PFSK-1 (cell line): ENCODE measurements around the gene SNX13.

ENCODE experiments used
- POLR2AphosphoS5 ChIP-seq: IDR thresholded peaks from 2 replicates; pipeline ENCODE4 v1.6.1; 2012; ENCODE audit warnings: low read depth, mild to moderate bottlenecking, control low read depth, low read length, moderate library complexity
- SIN3A ChIP-seq: IDR thresholded peaks from 2 replicates; pipeline ENCODE4 v1.6.1; 2012; ENCODE audit warnings: mild to moderate bottlenecking, low read length, moderate library complexity, borderline replicate concordance; ENCODE audit not compliant: insufficient read depth

DNA sequence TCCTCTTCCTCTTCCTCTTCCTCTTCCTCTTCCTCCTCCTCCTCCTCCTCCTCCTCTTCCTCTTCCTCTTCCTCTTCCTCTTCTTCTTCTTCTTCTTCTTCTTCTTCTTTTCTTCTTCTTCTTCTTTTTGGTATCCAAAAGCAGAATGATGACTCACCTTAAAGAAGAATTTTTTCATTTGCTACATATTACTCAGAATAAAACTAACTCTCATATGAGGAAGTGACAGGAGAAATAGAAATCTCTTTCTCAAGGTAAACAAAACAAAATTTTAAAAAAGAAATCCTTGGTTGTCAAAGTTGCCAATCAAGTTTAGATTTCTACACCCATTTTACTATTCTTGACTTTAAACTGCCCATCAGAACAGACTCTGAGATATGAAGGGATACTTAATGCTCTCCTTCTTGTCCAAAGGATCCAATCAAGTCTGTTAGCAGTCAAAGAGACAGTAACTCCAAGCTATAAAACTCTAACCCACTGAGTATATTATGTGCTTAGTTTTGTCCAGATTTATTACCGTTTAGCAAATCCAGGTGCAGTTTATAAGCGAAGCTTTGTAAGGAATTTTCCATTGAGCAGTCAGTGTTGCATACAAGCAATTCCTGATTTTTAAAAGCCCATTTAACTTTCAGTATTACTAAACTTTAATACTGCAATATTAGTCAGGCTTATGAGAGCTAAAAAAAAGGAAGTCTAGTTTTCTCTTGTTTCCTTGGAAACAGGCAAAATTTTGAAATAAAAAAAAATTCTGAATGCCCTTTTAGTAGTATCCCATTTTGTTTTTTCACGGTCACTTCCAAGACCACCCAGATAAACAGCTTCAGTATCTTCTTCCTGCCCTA is 43.1 kb upstream of the SNX13 start:
- TF ChIP-seq POLR2AphosphoS5 (no peak), SIN3A (no peak)
